SU-DHL-6 (cell line): Measurements from ENCODE around the gene CCL4L2.

Source experiments
- EZH2phosphoT487 ChIP-seq: fragments of 200-600 bp; sonication (generic), shearing (Covaris generic); conservative IDR thresholded peaks from 2 replicates; pipeline ENCODE4 v1.6.1; 2018; ENCODE audit warnings: mild to moderate bottlenecking, antibody characterized with exemption, low read length, moderate library complexity, mixed read lengths
- TF ChIP-seq, protein P1 (sequence below): fragments of 200-600 bp; sonication (generic); IDR thresholded peaks from one replicate; pipeline ENCODE4 v1.5.1; 2017; ENCODE audit warnings: antibody characterized with exemption, mild to moderate bottlenecking, low read length, moderate library complexity; ENCODE audit not compliant: insufficient read depth, poor library complexity, severe bottlenecking

DNA sequence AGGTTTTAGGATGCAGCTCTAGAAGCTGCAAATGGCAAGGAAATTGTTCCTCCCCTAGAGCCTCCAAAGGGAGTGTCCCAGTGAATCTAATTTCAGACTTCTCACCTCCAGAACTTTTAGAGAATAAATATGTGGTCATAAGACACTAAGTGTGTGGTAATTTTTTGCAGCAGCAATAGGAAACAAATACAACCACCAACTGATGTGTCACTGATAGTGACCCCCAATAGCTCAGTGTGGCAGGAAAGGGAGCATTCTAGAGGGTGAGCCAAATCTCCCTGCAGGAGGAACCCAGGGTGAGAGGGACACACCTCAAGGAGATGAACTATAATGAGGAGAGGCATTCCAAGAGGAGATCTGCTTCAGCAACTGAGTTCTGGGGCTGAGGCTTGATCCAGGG, 4.1 kb downstream of the CCL4L2 start:
- TF ChIP-seq EZH2phosphoT487, result no peak
- TF ChIP-seq, protein P1, sequence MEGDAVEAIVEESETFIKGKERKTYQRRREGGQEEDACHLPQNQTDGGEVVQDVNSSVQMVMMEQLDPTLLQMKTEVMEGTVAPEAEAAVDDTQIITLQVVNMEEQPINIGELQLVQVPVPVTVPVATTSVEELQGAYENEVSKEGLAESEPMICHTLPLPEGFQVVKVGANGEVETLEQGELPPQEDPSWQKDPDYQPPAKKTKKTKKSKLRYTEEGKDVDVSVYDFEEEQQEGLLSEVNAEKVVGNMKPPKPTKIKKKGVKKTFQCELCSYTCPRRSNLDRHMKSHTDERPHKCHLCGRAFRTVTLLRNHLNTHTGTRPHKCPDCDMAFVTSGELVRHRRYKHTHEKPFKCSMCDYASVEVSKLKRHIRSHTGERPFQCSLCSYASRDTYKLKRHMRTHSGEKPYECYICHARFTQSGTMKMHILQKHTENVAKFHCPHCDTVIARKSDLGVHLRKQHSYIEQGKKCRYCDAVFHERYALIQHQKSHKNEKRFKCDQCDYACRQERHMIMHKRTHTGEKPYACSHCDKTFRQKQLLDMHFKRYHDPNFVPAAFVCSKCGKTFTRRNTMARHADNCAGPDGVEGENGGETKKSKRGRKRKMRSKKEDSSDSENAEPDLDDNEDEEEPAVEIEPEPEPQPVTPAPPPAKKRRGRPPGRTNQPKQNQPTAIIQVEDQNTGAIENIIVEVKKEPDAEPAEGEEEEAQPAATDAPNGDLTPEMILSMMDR, result no peak
